Fibroblast of lung (primary cell): ENCODE data around the gene TRANK1. TPM values are rescaled to one million over a fixed set of nuclear protein-coding genes. Genes with fewer than 3 reads are reported as not detected.

Source experiments
- DNase-seq, 2 donors: peaks; one replicate each; pipeline versions ENCODE4 v3.0.0 to v3.0.0-alpha.2; 2010; ENCODE audit warnings: low read depth in 2 of 2
- H2AFZ ChIP-seq: 2 replicates; pipeline ENCODE4 v1.5.1; 2012; ENCODE audit warnings: low read length, control low read depth, inconsistent platforms
- H3K27ac ChIP-seq: 2 replicates; pipeline ENCODE4 v1.5.1; 2011; ENCODE audit warnings: low read length, control low read depth; ENCODE audit not compliant: insufficient read depth
- H3K27me3 ChIP-seq: 2 replicates; pipeline ENCODE4 v1.5.1; 2011; ENCODE audit warnings: mild to moderate bottlenecking, low read length; ENCODE audit not compliant: control insufficient read depth, insufficient read depth
- H3K36me3 ChIP-seq: 2 replicates; pipeline ENCODE4 v1.5.1; 2011; ENCODE audit warnings: low read length; ENCODE audit not compliant: control insufficient read depth, insufficient read depth
- H3K4me1 ChIP-seq: 2 replicates; pipeline ENCODE4 v1.5.1; 2011; ENCODE audit warnings: low read length; ENCODE audit not compliant: control insufficient read depth, insufficient read depth; ENCODE audit errors: extremely low read depth
- H3K4me2 ChIP-seq: 2 replicates; pipeline ENCODE4 v1.5.1; 2011; ENCODE audit warnings: low read length, control low read depth; ENCODE audit not compliant: insufficient read depth; ENCODE audit errors: extremely low read depth
- H3K4me3 ChIP-seq, 4 experiments: fragments of 200-600 bp in 1 of 4; sonication (generic) in 1 of 4; replicated peaks in 1 of 4; 2 replicates each; pipeline ENCODE4 v1.5.1; 2011 to 2016; ENCODE audit warnings: low read length in 4 of 4, low read depth in 3 of 4, mild to moderate bottlenecking in 3 of 4, control low read depth in 2 of 4, inconsistent platforms in 1 of 4, mixed read lengths in 1 of 4; ENCODE audit not compliant: insufficient read depth in 1 of 4; ENCODE audit errors: control extremely low read depth in 1 of 4
- H3K79me2 ChIP-seq: 2 replicates; pipeline ENCODE4 v1.5.1; 2012; ENCODE audit warnings: mild to moderate bottlenecking, low read length, inconsistent platforms; ENCODE audit not compliant: control insufficient read depth, insufficient read depth
- H3K9ac ChIP-seq: 2 replicates; pipeline ENCODE4 v1.5.1; 2011; ENCODE audit warnings: mild to moderate bottlenecking, low read length, control low read depth; ENCODE audit not compliant: insufficient read depth
- H3K9me3 ChIP-seq: 2 replicates; pipeline ENCODE4 v1.5.1; 2012; ENCODE audit warnings: low read depth, low read length; ENCODE audit not compliant: control insufficient read depth, insufficient read depth
- H4K20me1 ChIP-seq: 2 replicates; pipeline ENCODE4 v1.5.1; 2011; ENCODE audit warnings: low read length; ENCODE audit not compliant: control insufficient read depth, insufficient read depth; ENCODE audit errors: extremely low read depth
- CTCF ChIP-seq, 2 donors: IDR thresholded peaks in 1 of 2; conservative IDR thresholded peaks in 1 of 2; 1 replicate in 1 of 2; 2 replicates in 1 of 2; pipeline ENCODE4 v1.5.1; 2011 to 2012; ENCODE audit warnings: low read length in 2 of 2, control low read depth in 1 of 2, inconsistent platforms in 1 of 2, low read depth in 1 of 2, mild to moderate bottlenecking in 1 of 2
- EZH2 ChIP-seq: IDR thresholded peaks from 2 replicates; pipeline ENCODE4 v1.5.1; 2012; ENCODE audit warnings: low read length, control low read depth, mild to moderate bottlenecking; ENCODE audit errors: missing control alignments
- polyA plus RNA-seq, 2 donors: library from polyadenylated mRNA; depleted of rRNA in 1 of 2; stranded (reverse) in 1 of 2; unstranded in 1 of 2; fragments of >200 nt; gene quantifications; 2 replicates each; pipeline ENCODE4 v1.2.1, GENCODE V29; 2011 to 2012; ENCODE audit warnings: missing spikeins in 1 of 2
- total RNA-seq: library from RNA; depleted of rRNA; stranded (reverse); fragments of >200 nt; gene quantifications from 2 replicates; pipeline ENCODE4 v1.2.1, GENCODE V29; 2014

The TRANK1 gene
- total and polyA plus RNA-seq, 2 donors (not counting 1 experiment from before 2014, with no cell fraction given), result 9.1 to 28.6 TPM

GRCh38 chr3:36969540-36970432 lies 24.9 kb upstream of the TRANK1 start:
- no peak overlapping the region for H3K9ac ChIP-seq
- no peak overlapping the region for H2AFZ ChIP-seq
- H3K9me3 ChIP-seq, result no peaks in the 10 kb centered on the region
- H3K36me3 ChIP-seq, result no peaks in the 10 kb centered on the region
- peak; percentile 71 to 73 for DNase-seq
- peaks cover 3% of the 10 kb centered on the region for H3K4me1 ChIP-seq
- H3K79me2 ChIP-seq, result no peaks in the 10 kb centered on the region
- H3K27ac ChIP-seq, result no peak overlapping the region
- H3K27me3 ChIP-seq, result no peaks in the 10 kb centered on the region
- TF ChIP-seq EZH2 (no peak), CTCF (conservative IDR thresholded peaks at IDR 0.05 in 1 of 2, IDR thresholded peaks at IDR 0.05 in 1 of 2; ENCODE audit: low read depth in 1 of 2, low read length in 2 of 2) (no peak)
- H4K20me1 ChIP-seq, result no peaks in the 10 kb centered on the region
- H3K4me3 ChIP-seq, result no peak overlapping the region
- H3K4me2 ChIP-seq, result peak overlapping the region; percentile 44

- Histone ChIP-seq H3K36me3 (no peaks in the 10 kb centered on the region), H3K4me2 (no peak overlapping the region), H3K9me3 (no peaks in the 10 kb centered on the region), H2AFZ (no peak overlapping the region), H4K20me1 (no peaks in the 10 kb centered on the region), H3K4me3 (no peak overlapping the region), H3K27ac (no peak overlapping the region), H3K4me1 (peaks cover 3% of the 10 kb centered on the region), H3K9ac (no peak overlapping the region), H3K79me2 (no peaks in the 10 kb centered on the region), H3K27me3 (no peaks in the 10 kb centered on the region)
- DNase-seq, result no peak
- TF ChIP-seq CTCF (conservative IDR thresholded peaks at IDR 0.05 in 1 of 2, IDR thresholded peaks at IDR 0.05 in 1 of 2; ENCODE audit: low read depth in 1 of 2, low read length in 2 of 2) (no peak), EZH2 (no peak)
These were observed 24.2 kb upstream of the TRANK1 start for GRCh38 chr3:36969085-36969484.

- Histone ChIP-seq H3K4me2 (no peak overlapping the region), H3K4me3 (no peak overlapping the region), H3K4me1 (peaks cover 3% of the 10 kb centered on the region), H3K79me2 (no peaks in the 10 kb centered on the region), H3K27me3 (no peaks in the 10 kb centered on the region), H3K9ac (no peak overlapping the region), H2AFZ (no peak overlapping the region), H3K9me3 (no peaks in the 10 kb centered on the region), H3K27ac (no peak overlapping the region), H4K20me1 (no peaks in the 10 kb centered on the region), H3K36me3 (no peaks in the 10 kb centered on the region)
- no peak for DNase-seq
- TF ChIP-seq EZH2, result no peak
- no peak for TF ChIP-seq CTCF (conservative IDR thresholded peaks at IDR 0.05 in 1 of 2, IDR thresholded peaks at IDR 0.05 in 1 of 2; ENCODE audit: low read depth in 1 of 2, low read length in 2 of 2)
These were observed 20.6 kb upstream of the TRANK1 start for GRCh38 chr3:36965440-36965839.
